GM21447 (cell line): ENCODE measurements around the gene FRS2.

Experiments used
- ATAC-seq: cut with Tn5 transposase; IDR thresholded peaks from one replicate; pipeline ENCODE4 v1.9.1; 2021; ENCODE audit not compliant: unreplicated experiment

FRS2 gene

GRCh38 chr12:69500631-69501030 lies 30.4 kb downstream of the FRS2 start:
- no peak for ATAC-seq

DNA sequence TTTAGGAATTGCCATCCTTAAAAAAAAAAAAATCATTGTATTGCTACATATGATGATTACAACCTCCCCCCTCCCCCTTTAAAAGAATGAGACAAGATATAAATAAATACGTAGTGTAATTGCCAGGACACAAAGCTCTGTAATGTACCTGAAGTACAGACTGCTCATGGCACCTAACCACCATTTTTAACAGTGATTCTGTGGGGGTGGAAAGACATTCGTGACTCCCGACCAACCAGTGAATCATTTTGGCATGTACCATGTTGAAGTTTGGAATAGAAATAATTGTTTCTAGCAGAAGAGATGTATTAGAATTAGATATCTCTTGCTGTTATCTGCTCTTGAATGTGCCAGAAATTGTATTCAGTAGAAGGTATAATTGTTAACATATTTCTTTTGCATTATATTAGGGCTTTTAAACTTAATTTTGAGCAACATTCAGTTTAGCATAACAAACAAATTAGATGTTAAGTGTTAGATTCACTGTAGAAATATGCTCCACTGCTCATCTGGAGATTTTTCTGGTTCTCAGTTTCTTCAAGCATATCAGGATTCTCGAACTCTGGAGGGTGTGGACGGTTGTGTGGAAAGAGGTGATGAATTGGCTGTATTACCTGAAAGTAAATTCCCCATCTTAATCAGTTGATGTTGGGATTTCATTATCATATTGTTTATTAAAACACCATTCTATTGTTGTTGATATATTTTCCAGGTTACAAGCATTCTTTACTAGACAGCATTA lies 31.1 kb downstream of the FRS2 start:
- no peak for ATAC-seq

- ATAC-seq: no peak
These were observed 32.3 kb downstream of the FRS2 start for GRCh38 chr12:69502345-69503081.

DNA sequence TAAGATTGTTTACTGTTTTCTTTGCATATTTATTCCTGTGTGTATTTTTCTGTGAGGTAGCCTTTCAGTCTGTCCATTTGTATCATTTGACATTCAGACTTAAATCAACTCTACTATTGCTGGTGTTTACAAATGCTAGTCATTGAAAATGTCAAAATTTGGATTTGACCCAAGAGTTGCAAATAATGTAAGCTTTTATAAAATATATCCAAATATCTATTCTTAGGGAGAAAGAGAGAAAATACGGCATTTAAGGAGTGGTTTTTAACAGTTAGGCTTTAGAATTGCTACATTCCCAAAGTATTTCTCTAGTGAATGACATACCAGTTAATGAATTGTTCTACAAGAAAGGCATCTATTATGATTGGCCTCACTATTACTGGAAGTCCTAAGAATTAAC lies 37.9 kb downstream of the FRS2 start:
- ATAC-seq: no peak

DNA sequence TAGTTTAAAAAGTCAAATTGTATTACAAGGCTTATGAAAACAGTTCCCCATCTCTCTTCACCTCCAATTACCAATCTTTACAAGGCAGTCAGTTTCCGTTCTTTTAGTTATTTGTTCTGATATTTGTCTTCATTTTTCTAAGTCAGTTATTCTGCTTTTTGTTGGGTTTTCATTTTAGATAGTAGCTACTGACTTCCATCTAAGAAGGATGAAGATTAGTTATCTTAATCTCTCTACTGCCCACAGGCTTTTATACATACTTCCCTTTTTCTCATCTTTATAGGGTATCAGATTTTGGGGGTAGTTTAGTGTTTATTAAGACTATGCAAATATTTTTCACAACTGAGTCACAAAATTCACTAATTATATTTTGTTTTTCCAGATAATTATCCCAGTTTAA lies 38.4 kb downstream of the FRS2 start:
- ATAC-seq: no peak

DNA sequence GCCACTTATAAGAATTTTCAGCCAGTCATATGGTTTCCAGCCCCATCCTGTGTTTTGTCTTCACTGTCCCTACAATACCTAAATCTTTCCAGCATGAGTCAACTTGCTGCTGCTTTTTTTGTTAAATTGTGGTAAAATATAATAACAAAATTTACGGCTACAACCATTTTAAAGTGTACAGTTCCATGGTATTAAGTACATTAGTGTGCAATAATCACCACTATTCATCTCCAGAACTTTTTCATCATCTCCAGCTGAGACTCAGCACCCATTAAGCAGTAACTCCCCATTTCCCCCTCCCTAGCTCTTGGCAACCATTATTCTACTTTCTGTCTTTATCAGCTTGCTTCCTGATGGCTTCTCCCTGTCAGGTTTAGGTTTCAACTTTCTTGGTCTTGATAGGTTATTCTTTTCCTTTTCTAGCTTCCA lies 39.1 kb downstream of the FRS2 start:
- no peak for ATAC-seq

DNA sequence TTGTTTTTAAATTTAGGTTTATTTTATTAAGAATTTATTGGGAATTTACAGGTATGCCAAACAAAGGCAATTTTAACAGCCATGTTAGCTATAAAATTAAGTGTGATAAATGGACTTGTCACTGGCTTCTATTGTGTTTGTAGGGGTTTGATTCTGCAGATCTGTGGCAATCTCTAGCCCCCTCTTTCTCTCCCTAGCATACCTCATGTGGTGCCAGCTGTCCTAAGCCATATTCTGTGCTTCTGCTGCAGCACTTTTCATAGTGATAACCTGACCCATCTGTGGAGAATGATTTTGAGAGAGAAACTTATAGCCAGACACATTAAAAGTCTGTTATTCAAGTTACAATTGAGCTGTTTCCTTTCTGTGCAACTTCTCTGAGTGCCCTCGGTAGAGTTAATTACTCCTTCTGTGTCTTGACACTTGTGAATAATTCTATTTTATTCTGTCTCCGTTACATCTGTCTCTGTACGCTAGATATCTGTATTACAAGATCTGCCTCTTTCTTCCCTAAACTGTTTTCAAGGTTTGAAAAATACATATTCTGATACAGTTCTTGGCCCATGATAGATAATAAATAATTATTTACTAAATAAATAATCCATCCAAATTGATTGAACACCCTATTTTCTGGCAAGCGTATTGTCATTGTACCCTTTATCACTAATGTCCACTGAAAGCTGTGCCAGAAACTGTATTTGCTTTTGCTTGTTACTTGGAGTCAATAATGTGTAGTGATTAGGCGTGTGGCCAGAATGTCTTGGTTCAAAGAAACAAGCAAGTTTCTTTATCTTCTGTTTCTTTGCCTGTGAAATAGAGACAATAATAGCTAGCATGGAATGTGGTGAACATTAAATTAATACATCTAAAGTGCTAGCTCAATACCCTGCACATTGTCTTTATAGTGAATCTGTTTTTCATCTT lies 40.0 kb downstream of the FRS2 start:
- no peak for ATAC-seq

DNA sequence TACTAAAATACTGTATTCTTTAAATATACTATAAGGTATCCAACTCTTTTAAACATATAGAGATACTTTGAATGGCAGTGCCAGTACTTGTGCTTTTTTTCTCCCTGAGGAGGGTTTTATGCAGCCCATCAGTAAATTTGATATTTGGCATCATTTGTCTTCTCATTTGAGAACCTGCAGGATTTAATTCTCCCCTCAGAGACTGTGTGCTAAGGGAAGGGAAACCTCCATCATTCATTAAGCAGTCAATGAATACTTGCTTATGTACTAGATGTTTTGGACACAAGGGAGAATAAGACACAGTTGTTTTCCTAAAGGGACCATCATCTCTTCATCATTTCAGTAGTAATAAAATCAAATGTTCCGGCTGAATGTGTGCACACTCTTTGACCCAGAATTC lies 40.8 kb downstream of the FRS2 start:
- no peak for ATAC-seq

DNA sequence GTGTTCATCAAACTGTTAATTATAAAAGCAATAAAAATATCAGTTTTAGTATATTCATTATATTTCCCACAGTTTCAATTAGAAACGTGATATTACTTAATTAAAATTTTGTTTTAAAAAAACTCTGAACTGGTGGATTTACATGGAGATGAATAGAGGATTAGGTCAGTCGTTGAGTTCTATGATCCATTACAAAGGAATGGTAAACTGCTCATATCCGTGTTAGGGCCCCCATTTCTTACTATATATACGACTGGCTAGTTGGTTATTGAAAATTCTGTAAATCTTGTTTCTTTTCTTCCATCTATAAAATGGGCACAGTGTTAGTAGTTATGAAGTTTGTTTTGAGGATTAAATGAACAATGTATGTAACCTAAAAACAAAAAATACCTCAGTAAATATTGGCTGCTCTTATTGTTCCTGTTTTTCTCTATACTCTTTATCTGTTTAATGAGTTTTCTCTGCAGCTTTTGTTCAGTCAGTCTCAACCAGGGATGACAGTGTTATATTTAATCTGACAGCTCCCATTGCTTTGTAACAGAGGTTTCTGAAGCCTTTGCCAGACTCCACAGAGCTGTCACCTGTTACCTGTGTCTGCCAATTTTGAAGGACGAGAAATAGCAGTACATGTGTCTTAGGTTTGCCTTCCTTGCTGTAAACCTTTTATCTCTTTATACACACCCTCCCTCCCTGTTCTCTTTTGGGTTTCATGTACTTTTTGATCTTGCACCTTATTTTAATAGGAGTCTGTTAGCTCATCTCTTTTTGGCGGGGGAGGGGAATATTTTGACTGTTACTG lies 41.5 kb downstream of the FRS2 start:
- no peak for ATAC-seq

GRCh38 chr12:69512820-69513219 lies 42.6 kb downstream of the FRS2 start:
- no peak for ATAC-seq

- no peak for ATAC-seq
These were observed 43.1 kb downstream of the FRS2 start for GRCh38 chr12:69513297-69513696.

DNA sequence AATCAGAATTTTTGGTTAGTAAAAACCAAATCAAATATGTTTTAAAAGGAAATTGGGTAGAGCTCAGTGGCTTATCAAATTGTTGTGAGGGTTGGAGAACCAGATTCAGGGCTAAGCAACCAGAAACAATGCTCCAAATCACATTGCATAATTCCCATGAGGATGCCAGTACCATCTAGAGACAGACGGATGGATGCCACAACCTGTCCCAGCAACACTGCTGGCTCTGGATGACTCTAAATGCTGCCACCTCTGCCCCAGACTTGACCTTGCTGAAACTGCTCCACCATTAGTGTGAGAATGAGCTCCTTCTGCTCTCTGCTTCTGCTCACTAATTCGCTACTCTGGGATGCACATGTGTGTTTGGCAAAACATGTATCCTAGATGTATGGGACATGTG lies 43.9 kb downstream of the FRS2 start:
- ATAC-seq: no peak

DNA sequence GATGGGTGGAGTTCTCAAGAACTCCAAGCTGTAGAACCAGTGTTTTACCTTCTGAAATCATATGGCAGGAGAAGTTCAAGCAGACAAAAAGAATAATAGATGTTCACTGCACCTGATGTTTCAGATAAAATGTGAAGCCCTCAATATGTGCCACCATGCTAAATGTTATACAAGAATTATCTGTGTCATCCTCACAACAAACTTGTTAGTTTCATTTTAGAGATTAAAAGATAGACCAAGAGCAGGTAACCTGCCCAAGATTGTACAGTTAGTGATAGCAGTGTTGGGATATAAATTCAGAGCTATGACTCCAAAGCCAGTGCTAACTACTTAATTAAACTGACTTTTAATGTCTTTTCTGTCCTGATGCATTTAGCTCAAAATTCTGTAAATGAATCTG lies 44.7 kb downstream of the FRS2 start:
- ATAC-seq: no peak

- ATAC-seq: no peak
These were observed 45.3 kb downstream of the FRS2 start for GRCh38 chr12:69515394-69515930.

DNA sequence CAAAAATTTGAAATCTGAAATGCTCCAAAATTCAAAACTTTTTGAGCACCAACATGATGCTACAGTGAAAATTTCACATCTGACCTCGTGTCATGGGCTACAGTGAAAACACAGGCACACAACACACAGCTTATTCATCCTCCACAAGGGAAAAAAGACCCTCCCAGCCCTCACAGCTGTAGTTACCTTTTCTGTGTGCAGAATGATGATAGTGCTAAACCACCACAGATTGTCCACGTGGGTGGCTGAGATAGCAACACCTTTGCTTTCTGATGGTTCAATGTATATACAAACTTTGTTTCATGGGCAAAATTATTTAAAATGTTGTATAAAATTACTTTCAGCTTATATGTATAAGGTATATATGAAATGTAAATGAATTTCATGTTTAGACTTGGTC lies 46.8 kb downstream of the FRS2 start:
- ATAC-seq: no peak

GRCh38 chr12:69517406-69517805 lies 47.2 kb downstream of the FRS2 start:
- no peak for ATAC-seq

DNA sequence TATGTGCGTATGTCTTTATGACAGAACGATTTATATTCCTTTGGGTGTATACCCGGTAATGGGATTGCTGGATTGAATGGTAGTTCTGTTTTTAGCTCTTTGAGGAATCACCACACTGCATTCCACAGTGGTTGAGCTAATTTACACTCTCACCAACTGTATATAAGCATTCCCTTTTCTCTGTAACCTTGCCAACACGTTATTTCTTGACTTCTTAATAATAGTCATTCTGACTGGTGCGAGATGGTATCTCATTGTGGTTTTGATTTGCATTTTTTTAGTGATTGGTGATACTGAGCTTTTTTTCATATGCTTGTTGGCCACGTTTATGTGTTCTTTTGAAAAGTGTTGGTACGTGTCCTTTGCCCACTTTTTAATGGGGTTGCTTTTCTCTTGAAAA lies 49.7 kb downstream of the FRS2 start:
- ATAC-seq: no peak

DNA sequence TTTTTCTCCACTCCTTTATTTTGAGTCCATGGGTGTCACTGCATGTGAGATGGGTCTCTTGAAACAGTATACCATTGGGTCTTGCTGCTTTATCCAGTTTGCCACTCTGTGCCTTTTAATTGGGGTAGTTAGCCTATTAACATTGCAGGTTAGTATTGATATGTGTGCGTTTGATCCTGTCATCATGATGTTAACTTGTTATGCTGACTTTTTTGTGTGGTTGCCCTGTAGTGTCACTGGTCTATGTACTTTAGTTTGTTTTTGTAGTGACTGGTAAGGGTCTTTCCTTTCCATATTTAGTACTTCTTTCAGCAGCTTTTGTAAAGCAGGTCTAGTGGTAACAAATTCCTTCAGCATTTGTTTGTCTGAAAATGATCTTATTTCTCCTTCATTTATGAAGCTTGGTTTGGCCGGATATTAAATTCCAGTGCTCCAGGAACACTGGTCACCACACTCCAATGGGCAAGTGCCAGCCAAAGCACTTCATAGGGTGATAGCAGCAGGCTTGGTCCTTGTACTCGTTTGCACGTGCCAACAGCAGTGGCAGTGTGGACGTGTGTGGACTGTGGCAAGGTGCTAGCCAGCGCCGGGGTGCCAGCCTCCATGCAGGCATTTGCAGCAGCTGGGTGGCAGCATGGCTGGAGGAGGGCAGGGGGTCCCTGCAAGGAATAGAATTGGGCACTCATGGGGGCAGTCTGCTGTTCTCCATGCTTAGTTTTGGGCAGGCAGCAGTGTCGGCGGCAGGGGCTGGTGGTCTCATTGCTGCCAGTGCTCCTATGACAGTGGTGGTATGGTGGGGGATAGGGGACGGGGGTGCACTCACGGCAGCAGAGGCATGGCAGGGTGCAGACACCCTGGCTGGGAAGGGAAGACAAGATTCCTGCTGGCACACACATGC lies 53.5 kb downstream of the FRS2 start:
- no peak for ATAC-seq

DNA sequence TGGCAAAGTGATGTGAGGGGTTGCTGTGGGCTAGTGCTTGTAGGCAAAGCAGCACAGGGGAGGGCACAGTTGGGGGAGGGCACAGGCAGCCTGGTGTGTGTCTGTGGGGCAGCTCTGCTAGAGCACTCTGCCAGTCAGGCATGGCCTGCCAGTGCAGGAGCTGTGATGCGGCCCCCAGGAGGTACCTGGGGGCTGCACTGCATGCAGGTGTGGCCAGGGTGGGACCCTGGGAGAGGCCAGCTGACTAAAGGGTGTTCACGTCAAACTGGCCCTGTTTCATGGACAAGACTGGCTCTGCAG lies 54.1 kb downstream of the FRS2 start:
- ATAC-seq: no peak
